Stimulated activated CD4-positive, alpha-beta T cell treated with anti-CD3 and anti-CD28 coated beads, Interleukin-15, amount 100 ng/mL, for 48 hours (primary cell): ENCODE measurements around the gene C11orf86.
A peak's percentile ranks its signal among the peaks of the same experiment; 100 is the strongest.
"Not testable (repeated sequence)": the region's sequence is repeated elsewhere in the genome, so short reads cannot be mapped to it uniquely, and the experiment has no call there.

Source experiments
- DNase-seq, 2 donors: peaks; one replicate each; pipeline ENCODE4 v3.0.0-alpha.2; 2020; ENCODE audit warnings: low read depth in 2 of 2

The C11orf86 gene

DNA sequence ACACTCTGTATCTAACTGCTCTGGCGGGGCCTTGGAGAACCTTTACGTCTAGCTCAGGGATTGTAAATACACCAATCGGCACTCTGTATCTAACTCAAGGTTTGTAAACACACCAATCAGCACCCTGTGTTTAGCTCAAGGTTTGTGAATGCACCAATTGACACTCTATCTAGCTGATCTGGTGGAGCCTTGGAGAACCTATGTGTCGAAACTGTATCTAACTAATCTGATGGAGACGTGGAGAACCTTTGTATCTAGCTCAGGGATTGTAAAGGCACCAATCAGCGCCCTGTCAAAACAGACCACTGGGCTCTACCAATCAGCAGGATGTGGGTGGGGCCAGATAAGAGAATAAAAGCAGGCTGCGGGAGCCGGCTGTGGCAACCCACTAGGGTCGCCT, 14.3 kb downstream of the C11orf86 start:
- DNase-seq = not testable (repeated sequence)

- no peak for DNase-seq
These were observed 16.9 kb downstream of the C11orf86 start for GRCh38 chr11:66992041-66992440.

GRCh38 chr11:66996609-66997273, 21.6 kb downstream of the C11orf86 start:
- DNase-seq = no peak

DNA sequence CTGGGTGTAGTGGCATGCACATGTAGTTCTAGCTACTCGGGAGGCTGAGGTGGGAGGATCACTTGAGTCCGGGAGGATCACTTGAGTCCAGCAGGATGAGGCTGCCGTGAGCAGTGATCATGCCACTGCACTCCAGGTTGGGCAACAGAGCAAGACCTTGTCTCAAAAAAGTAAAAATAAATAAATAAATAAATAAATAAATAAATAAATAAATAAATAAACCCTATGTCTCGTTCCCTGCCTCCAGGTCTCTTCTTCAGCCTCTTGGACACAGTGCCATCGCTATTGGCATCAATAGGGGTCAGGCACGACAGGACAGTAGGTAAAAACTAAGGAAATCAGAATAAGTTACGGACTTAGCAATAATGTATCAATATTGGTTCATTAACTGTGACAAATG, 24.5 kb downstream of the C11orf86 start:
- DNase-seq = no peak

- DNase-seq = no peak
These were observed 26.2 kb downstream of the C11orf86 start for GRCh38 chr11:67001332-67001731.

GRCh38 chr11:67002297-67002913, 27.3 kb downstream of the C11orf86 start:
- DNase-seq = no peak

DNA sequence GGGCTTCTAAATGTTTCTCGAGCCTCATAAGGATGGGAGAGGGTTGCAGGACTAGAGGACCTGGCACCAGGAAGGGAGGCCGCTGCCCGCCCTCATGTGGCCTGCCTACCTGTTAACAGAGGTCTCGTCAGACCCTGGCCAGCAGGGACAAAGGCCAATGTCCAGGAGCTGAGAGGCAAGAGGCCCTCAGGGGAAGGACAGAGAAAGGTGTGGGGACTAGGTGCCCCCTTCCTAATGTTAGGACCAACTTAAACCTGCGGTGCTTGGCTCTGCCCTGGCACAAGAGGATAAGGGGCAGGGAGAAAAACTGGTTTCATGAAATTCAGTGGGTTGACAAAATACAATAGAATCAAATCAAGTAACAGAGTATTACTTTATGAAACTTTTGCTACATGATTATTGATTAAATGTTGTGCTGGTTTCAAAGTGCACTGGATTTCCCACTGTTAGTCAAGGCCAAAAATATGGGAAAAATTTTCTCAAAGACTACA, 27.9 kb downstream of the C11orf86 start:
- no peak for DNase-seq

DNA sequence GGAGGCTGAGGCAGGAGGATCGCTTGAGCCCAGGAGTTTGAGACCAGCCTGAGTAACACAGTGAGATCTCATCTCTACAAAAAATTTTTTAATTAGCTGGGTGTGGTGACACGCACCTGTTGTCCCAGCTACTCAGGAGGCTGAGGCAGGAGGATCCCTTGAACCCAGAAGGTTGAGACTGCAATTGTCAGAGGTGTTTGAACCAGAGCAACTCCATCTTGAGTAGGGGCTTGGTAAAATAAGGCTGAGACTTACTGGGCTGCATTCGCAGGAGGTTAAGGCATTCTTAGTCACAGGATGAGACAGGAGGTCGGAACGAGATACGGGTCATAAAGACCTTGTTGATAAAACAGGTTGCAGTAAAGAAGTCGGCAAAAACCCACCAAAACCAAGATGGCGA, 30.1 kb downstream of the C11orf86 start:
- DNase-seq = not testable (repeated sequence)

- DNase-seq = peak in 1 of 2 donors; percentile 27
These were observed 31.2 kb downstream of the C11orf86 start for GRCh38 chr11:67006029-67006884.

- DNase-seq = no peak
These were observed 32.0 kb downstream of the C11orf86 start for GRCh38 chr11:67007126-67007525.

GRCh38 chr11:67010296-67010905, 35.3 kb downstream of the C11orf86 start:
- no peak for DNase-seq

DNA sequence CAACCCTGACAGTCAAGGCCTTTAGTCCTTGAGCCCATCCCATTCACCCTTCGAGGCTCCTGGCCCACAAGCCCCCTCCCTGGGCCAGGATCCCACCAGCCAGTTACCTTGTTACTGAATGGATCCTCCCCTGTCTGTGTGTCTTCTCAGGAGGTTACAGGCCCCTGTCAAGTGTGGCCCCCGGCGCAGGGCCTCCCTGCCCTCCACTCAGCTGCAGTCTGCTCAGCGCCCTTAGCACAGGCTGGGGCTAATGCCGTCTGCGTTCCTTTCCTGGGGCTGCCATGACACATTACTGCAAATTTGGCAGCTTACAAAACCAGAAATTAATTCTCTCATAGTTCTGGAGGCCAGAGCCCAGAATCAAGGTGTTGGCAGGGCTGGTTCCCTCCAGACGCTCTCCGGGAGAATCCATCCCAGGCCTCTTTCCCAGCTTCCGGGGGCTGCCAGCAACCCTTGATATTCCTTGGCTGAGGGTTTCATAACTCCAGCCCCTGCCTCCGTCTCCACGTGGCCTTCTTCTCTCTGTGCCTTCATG, 38.5 kb downstream of the C11orf86 start:
- DNase-seq = no peak

DNA sequence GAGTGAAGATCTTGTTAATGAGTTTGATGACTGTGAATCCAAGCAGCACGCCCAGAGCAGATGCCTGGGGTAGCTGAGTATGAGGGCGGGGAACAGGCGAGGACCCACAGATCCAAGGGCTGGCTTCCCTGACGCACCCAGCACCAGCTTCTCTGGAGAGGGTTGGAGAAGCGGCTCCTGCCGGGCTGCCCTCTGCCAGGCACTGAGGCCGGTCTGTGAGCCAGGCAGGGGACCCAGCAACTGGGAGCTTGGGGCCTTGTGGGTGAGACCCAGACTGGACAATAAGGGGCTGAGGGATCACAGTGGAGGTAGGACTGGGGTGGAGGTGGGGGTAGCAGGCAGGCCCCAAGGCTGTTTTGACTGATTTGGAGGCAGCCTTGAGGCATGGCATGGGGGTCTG, 39.2 kb downstream of the C11orf86 start:
- DNase-seq = no peak

DNA sequence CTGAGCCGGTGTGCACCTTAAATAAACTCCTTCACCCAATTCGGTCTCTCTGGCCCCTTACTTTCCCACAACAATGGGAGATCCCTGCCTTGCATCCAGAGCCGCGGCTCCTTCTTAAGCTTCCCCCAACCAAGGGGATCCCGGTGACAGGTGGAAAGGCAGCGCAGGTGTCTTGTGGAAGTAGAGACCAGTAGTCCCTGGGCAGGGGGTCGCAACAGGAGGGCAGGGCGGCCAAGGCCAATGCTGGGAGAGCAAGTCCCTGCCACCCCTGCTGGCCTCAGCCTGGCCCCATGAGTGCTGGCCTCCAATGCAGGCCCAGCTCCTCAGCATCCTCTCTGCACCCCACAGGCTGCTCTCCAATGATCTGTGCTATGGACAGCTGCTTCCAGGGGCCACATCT, 39.9 kb downstream of the C11orf86 start:
- no peak for DNase-seq

DNA sequence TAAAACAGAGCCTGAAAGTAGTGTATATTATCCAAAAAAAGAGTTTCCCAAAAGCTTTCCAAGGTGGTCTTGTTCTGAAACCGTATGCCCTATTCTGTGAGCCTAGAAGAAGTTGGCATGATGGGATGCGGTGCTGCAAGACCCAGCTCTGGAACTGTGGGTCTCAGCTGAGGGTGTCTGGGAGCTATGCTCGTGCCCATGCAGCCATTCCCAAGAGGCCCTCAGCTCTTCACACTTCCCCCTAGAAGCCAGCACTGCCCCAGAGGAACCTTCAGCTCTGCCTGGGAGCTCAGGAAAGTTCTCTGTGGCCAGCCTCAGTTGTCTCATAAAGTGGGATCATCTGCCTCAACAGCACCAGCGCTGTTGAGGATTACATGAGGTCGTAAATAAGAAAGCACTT, 41.4 kb downstream of the C11orf86 start:
- DNase-seq = no peak

- no peak for DNase-seq
These were observed 45.8 kb downstream of the C11orf86 start for GRCh38 chr11:67020949-67021348.

- DNase-seq = no peak
These were observed 47.3 kb downstream of the C11orf86 start for GRCh38 chr11:67022341-67022933.

DNA sequence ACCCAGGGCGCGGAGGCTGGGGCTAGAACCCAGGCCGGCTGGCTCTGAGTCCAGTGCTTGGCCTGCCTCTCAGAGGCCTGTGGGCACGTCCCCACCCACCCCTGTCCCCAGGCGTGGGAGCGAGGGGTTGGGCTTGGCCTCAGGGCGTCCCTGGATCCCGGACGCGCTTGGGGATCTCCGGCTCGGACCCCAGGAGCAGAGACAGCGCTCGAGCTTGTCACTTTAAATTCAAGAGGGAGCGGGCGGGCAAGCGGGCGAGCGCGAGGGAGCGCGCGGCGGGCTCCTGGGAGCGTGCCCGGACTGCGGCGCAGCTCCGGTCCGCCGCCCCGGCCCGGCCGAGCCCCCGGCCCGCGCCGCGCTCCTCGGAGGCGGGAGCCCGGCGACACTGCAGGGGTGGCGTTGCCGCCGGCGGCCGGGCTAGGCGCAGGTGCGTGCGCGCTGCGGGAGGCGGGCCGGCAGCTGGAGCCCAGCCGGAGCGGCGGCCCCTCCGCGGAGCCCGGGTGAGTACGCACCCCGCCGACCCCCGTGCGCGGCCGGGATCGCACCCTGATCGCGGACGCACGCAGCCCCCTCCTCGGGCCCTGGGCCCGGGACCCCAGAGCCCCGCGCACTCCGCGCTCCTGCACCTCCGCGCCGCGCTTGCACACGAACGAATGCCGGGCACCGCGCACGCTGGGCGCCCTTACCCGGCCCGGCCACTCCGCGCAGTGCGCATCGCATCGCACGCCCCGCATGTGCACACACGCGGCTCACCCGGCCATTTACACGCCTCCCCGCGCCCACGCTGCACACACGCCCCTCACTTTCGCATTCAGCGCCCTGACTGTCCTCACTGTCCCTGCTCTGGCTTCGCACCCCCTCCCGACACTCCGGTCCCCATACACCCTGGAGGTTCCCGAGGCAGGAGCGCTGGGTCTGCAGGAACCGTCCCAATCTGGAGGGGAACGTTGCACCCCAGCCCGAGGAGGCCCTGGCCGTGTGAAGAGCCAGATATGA, 48.2 kb downstream of the C11orf86 start, which contains the start of gene SYT12:
SYT12 (plus strand) TSS at position 174 of the 996 bp plus-strand sequence. CDS start 7,011 bp downstream, outside the sequence.
- DNase-seq = no peak

- no peak for DNase-seq
These were observed 48.9 kb downstream of the C11orf86 start for GRCh38 chr11:67023957-67024353.

DNA sequence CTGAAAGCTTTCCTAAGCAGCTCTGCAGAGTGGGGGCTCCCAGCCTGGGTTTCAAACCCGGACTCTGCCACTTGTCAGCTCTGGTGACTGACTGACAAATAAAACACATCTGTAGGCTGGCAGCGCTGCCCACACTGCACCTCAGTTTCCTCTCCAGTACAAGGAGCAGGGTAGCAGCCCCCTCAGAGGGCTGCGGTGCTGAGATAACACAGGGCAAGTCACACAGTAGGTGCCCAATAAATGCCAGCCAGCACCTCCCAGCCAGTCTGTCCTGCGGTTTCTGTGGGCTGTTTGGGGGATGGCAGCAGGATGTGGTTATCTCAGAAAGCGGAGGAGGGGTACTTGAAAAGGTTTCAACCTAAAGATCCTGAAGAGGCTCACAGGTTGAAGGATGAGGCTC, 49.3 kb downstream of the C11orf86 start:
- DNase-seq = peak in 1 of 2 donors; percentile 42
